OCI-LY3 (cell line): ENCODE results near the gene SERPINI1.

Experiments
- H2AFZ ChIP-seq: fragments of 200-600, 300-600 bp; shearing (Covaris generic); 2 replicates; pipeline ENCODE4 v1.6.0; 2014; ENCODE audit warnings: antibody characterized with exemption, low read depth, low read length
- H3K27ac ChIP-seq: fragments of 200-600, 300-600 bp; sonication (generic); 2 replicates; pipeline ENCODE4 v1.5.1; 2014; ENCODE audit warnings: mild to moderate bottlenecking, low read length, moderate library complexity, mixed read lengths
- H3K27me3 ChIP-seq: fragments of 200-600, 300-600 bp; sonication (generic); 2 replicates; pipeline ENCODE4 v1.6.1; 2014; ENCODE audit warnings: low read depth, low read length, mixed read lengths
- H3K36me3 ChIP-seq: fragments of 200-600, 300-600 bp; sonication (generic); replicated peaks from 2 replicates; pipeline ENCODE3; 2014; ENCODE audit warnings: low read depth, low read length, mixed read lengths
- H3K4me1 ChIP-seq: fragments of 300-600, 200-600 bp; sonication (generic); 2 replicates; pipeline ENCODE4 v1.6.1; 2014; ENCODE audit warnings: low read length, mixed read lengths
- H3K4me2 ChIP-seq: fragments of 200-600, 300-600 bp; sonication (generic); 2 replicates; pipeline ENCODE4 v1.6.1; 2014; ENCODE audit warnings: low read length, mixed read lengths
- H3K4me3 ChIP-seq: fragments of 300-600, 200-600 bp; sonication (generic); 2 replicates; pipeline ENCODE4 v1.5.1; 2014; ENCODE audit warnings: antibody characterized with exemption, mild to moderate bottlenecking, low read length, moderate library complexity
- H3K79me2 ChIP-seq: fragments of 300-600, 200-600 bp; shearing (Covaris generic); 2 replicates; pipeline ENCODE4 v1.6.1; 2014; ENCODE audit warnings: mild to moderate bottlenecking, low read length, mixed read lengths
- H3K9ac ChIP-seq: fragments of 300-600, 200-600 bp; shearing (Covaris generic); 2 replicates; pipeline ENCODE4 v1.6.0; 2014; ENCODE audit warnings: mild to moderate bottlenecking, low read length, moderate library complexity
- H3K9me3 ChIP-seq: fragments of 200-600, 300-600 bp; shearing (Covaris generic); 2 replicates; pipeline ENCODE4 v1.6.1; 2014; ENCODE audit warnings: low read length, mixed read lengths; ENCODE audit not compliant: insufficient read depth
- H4K20me1 ChIP-seq: fragments of 200-600, 300-600 bp; sonication (generic); 2 replicates; pipeline ENCODE4 v1.6.1; 2016; ENCODE audit warnings: low read length, mixed read lengths; ENCODE audit not compliant: insufficient read depth
- CTCF ChIP-seq: fragments of 200-600, 300-600 bp; sonication (generic); IDR thresholded peaks from 2 replicates; pipeline ENCODE4 v1.5.1; 2014; ENCODE audit warnings: antibody characterized with exemption, low read length, low read depth
- EZH2phosphoT487 ChIP-seq: fragments of 200-600 bp; shearing (Covaris generic); IDR thresholded peaks from 2 replicates; pipeline ENCODE4 v1.6.1; 2018; ENCODE audit warnings: antibody characterized with exemption, mixed run types, low read depth

The SERPINI1 gene

GRCh38 chr3:167711439-167711838 lies 24.1 kb upstream of the SERPINI1 start:
- H3K9me3 ChIP-seq = no peaks in the 10 kb centered on the region
- H4K20me1 ChIP-seq = peaks cover 41% of the 10 kb centered on the region
- no peak for TF ChIP-seq EZH2phosphoT487
- TF ChIP-seq CTCF = no peak
- H3K9ac ChIP-seq = no peak overlapping the region
- H3K27me3 ChIP-seq = no peaks in the 10 kb centered on the region
- peaks cover 38% of the 10 kb centered on the region for H3K79me2 ChIP-seq
- H2AFZ ChIP-seq = no peak overlapping the region
- no peak overlapping the region for H3K4me3 ChIP-seq
- no peak overlapping the region for H3K4me2 ChIP-seq
- H3K36me3 ChIP-seq = peaks cover 13% of the 10 kb centered on the region
- no peak overlapping the region for H3K27ac ChIP-seq
- no peaks in the 10 kb centered on the region for H3K4me1 ChIP-seq

GRCh38 chr3:167712445-167712844 lies 23.1 kb upstream of the SERPINI1 start:
- TF ChIP-seq EZH2phosphoT487 (no peak), CTCF (no peak)

GRCh38 chr3:167714871-167715270 lies 20.6 kb upstream of the SERPINI1 start:
- no peak overlapping the region for H3K4me3 ChIP-seq
- no peak overlapping the region for H3K27ac ChIP-seq
- H3K9me3 ChIP-seq = no peaks in the 10 kb centered on the region
- H3K27me3 ChIP-seq = no peaks in the 10 kb centered on the region
- H2AFZ ChIP-seq = no peak overlapping the region
- no peak for TF ChIP-seq EZH2phosphoT487
- TF ChIP-seq CTCF = no peak
- no peak overlapping the region for H3K9ac ChIP-seq
- H4K20me1 ChIP-seq = peaks cover 45% of the 10 kb centered on the region
- no peaks in the 10 kb centered on the region for H3K4me1 ChIP-seq
- H3K36me3 ChIP-seq = peaks cover 33% of the 10 kb centered on the region
- H3K4me2 ChIP-seq = no peak overlapping the region
- peaks cover 44% of the 10 kb centered on the region for H3K79me2 ChIP-seq

More at GRCh38 chr3:167712445-167712844, 23.1 kb upstream of the SERPINI1 start:
- Histone ChIP-seq H3K4me2 (no peak overlapping the region), H3K27ac (no peak overlapping the region), H3K36me3 (peaks cover 13% of the 10 kb centered on the region), H3K79me2 (peaks cover 40% of the 10 kb centered on the region), H3K9me3 (no peaks in the 10 kb centered on the region), H3K4me1 (no peaks in the 10 kb centered on the region), H3K27me3 (no peaks in the 10 kb centered on the region), H3K4me3 (no peak overlapping the region), H2AFZ (no peak overlapping the region), H4K20me1 (peaks cover 45% of the 10 kb centered on the region), H3K9ac (no peak overlapping the region)

- Histone ChIP-seq H3K9me3 (no peaks in the 10 kb centered on the region), H2AFZ (no peak overlapping the region), H3K4me1 (no peaks in the 10 kb centered on the region), H3K4me2 (no peak overlapping the region), H3K27ac (no peak overlapping the region), H3K79me2 (peaks cover 54% of the 10 kb centered on the region), H3K4me3 (no peak overlapping the region), H3K9ac (no peak overlapping the region), H4K20me1 (peaks cover 43% of the 10 kb centered on the region), H3K36me3 (peaks cover 29% of the 10 kb centered on the region), H3K27me3 (no peaks in the 10 kb centered on the region)
- TF ChIP-seq EZH2phosphoT487 (no peak), CTCF (no peak)
Observed at GRCh38 chr3:167716920-167717319, 18.6 kb upstream of the SERPINI1 start.
